Astrocyte (in vitro differentiated cells and primary cell): ENCODE measurements around the gene ARL17B. TPM values are rescaled to one million over a fixed set of nuclear protein-coding genes. Genes with fewer than 3 reads are reported as not detected.
"Not testable (repeated sequence)": the region's sequence is repeated elsewhere in the genome, so short reads cannot be mapped to it uniquely, and the experiment has no call there.

Experiments
- DNase-seq: peaks from one replicate; pipeline ENCODE4 v3.0.0-alpha.2; 2010; ENCODE audit warnings: low read depth
- FAIRE-seq: peaks from 2 replicates; lab custom pipeline; 2011; peaks lifted over from hg19 to GRCh38; lab: Jason Lieb, UNC
- H2AFZ ChIP-seq: 2 replicates; pipeline ENCODE4 v1.6.0; 2012; ENCODE audit warnings: low read depth, low read length, inconsistent platforms
- H3K27ac ChIP-seq: 2 replicates; pipeline ENCODE4 v1.5.1; 2011; ENCODE audit warnings: low read depth, low read length, inconsistent platforms
- H3K27me3 ChIP-seq: 2 replicates; pipeline ENCODE4 v1.6.0; 2011; ENCODE audit warnings: low read length, inconsistent platforms; ENCODE audit not compliant: insufficient read depth
- H3K36me3 ChIP-seq: 2 replicates; pipeline ENCODE4 v1.5.1; 2011; ENCODE audit warnings: low read length, inconsistent platforms; ENCODE audit not compliant: insufficient read depth
- H3K4me1 ChIP-seq: 2 replicates; pipeline ENCODE4 v1.5.1; 2011; ENCODE audit warnings: low read length, inconsistent platforms; ENCODE audit not compliant: insufficient read depth
- H3K4me2 ChIP-seq: 2 replicates; pipeline ENCODE4 v1.6.0; 2012; ENCODE audit warnings: low read length, inconsistent platforms
- H3K4me3 ChIP-seq: 2 replicates; pipeline ENCODE4 v1.5.1; 2011; ENCODE audit warnings: low read depth, mild to moderate bottlenecking, low read length, inconsistent platforms; ENCODE audit not compliant: insufficient read depth
- H3K79me2 ChIP-seq: 2 replicates; pipeline ENCODE4 v1.6.0; 2012; ENCODE audit warnings: mild to moderate bottlenecking, low read length, inconsistent platforms; ENCODE audit not compliant: insufficient read depth
- H3K9ac ChIP-seq: 2 replicates; pipeline ENCODE4 v1.6.0; 2012; ENCODE audit warnings: mild to moderate bottlenecking, low read length, inconsistent platforms
- H3K9me3 ChIP-seq: 2 replicates; pipeline ENCODE4 v1.5.1; 2012; ENCODE audit warnings: low read depth, mild to moderate bottlenecking, low read length, inconsistent platforms; ENCODE audit not compliant: insufficient read depth
- H4K20me1 ChIP-seq: 2 replicates; pipeline ENCODE4 v1.6.0; 2012; ENCODE audit warnings: low read length, inconsistent platforms; ENCODE audit not compliant: insufficient read depth
- H3K27ac Mint-ChIP-seq: one replicate; pipeline ENCODE4 v1.8.0; 2021; ENCODE audit warnings: mild to moderate bottlenecking, mixed read lengths; ENCODE audit not compliant: unreplicated experiment
- H3K27me3 Mint-ChIP-seq: one replicate; pipeline ENCODE4 v1.8.0; 2021; ENCODE audit warnings: low read depth, mixed read lengths; ENCODE audit not compliant: unreplicated experiment
- H3K36me3 Mint-ChIP-seq: one replicate; pipeline ENCODE4 v1.8.0; 2021; ENCODE audit warnings: low read depth, mixed read lengths; ENCODE audit not compliant: unreplicated experiment
- H3K4me1 Mint-ChIP-seq: one replicate; pipeline ENCODE4 v1.8.0; 2021; ENCODE audit warnings: low read depth, mixed read lengths; ENCODE audit not compliant: unreplicated experiment
- H3K4me3 Mint-ChIP-seq: one replicate; pipeline ENCODE4 v1.8.0; 2021; ENCODE audit warnings: mild to moderate bottlenecking, moderate library complexity, mixed read lengths; ENCODE audit not compliant: unreplicated experiment
- H3K9me3 Mint-ChIP-seq: one replicate; pipeline ENCODE4 v1.8.0; 2021; ENCODE audit warnings: mild to moderate bottlenecking, mixed read lengths; ENCODE audit not compliant: unreplicated experiment
- total RNA-seq: library from RNA; stranded (reverse); gene quantifications from 2 replicates; pipeline ENCODE4 v1.2.1, GENCODE V29; 2021
- TF ChIP-seq, protein P1 (sequence below): IDR thresholded peaks from 2 replicates; pipeline ENCODE4 v1.5.1; 2011; ENCODE audit warnings: low read depth, mild to moderate bottlenecking, inconsistent platforms, low read length, moderate library complexity; ENCODE audit not compliant: insufficient read depth

Gene ARL17B
- total RNA-seq, 1 donor from 2014 or later: 12.2 TPM

DNA sequence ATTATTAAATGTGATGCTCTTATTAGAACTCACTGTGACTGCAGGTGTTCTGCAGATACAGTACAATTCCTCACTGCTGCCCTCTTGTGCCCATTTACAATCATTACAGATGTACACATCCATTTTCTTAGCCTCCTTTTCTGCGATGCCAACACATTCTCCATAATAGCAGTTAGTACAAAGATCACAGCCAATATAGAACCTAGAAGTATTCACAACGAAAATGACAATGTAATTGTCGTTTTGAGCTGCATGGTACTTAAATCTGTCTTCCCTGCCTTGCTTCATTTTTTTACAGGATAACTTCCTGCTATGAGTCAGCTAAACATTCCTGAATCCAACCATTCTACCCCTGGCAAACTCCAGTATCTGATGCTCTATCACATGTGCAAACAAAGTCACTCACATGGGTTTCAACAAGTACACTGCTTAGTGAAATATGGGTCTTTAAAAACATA, 74.8 kb downstream of the ARL17B start:
- not testable (repeated sequence) for H3K27me3 ChIP-seq, H3K9ac ChIP-seq, H3K4me1 ChIP-seq, H2AFZ ChIP-seq, H3K27ac ChIP-seq, H3K9me3 ChIP-seq, H4K20me1 ChIP-seq, H3K27me3 Mint-ChIP-seq, H3K4me3 ChIP-seq, H3K79me2 ChIP-seq, H3K9me3 Mint-ChIP-seq, H3K36me3 ChIP-seq, H3K36me3 Mint-ChIP-seq
- FAIRE-seq (peak; percentile 34), DNase-seq (peak; percentile 63)
- H3K4me3 Mint-ChIP-seq: peak overlapping the region; percentile 0
- peak overlapping the region; percentile 8 for H3K27ac Mint-ChIP-seq
- peaks cover 24% of the 10 kb centered on the region for H3K4me1 Mint-ChIP-seq
- H3K4me2 ChIP-seq: peak overlapping the region; percentile 63
- TF ChIP-seq, protein P1, sequence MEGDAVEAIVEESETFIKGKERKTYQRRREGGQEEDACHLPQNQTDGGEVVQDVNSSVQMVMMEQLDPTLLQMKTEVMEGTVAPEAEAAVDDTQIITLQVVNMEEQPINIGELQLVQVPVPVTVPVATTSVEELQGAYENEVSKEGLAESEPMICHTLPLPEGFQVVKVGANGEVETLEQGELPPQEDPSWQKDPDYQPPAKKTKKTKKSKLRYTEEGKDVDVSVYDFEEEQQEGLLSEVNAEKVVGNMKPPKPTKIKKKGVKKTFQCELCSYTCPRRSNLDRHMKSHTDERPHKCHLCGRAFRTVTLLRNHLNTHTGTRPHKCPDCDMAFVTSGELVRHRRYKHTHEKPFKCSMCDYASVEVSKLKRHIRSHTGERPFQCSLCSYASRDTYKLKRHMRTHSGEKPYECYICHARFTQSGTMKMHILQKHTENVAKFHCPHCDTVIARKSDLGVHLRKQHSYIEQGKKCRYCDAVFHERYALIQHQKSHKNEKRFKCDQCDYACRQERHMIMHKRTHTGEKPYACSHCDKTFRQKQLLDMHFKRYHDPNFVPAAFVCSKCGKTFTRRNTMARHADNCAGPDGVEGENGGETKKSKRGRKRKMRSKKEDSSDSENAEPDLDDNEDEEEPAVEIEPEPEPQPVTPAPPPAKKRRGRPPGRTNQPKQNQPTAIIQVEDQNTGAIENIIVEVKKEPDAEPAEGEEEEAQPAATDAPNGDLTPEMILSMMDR: peak; percentile 66

DNA sequence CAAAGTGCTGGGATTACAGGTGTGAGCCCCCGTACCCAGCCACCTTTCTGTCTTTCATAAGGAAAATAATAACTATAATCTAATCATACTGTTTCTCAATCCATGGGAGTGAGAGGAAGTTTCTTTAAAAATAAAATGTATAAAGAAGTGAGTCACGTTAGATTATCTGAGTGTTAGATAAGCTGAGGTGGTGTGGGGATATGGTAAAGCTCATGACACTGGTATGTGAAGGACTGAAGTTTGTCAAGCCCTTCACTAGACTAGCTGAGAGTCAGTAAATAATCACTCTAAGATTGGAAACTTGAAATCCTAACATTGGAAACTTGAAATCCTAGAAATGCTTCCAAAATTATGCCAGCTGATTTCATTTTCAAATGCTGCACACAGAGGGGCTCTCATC, 76.1 kb downstream of the ARL17B start:
- H3K27me3 Mint-ChIP-seq, H3K27ac ChIP-seq, H3K36me3 Mint-ChIP-seq, H4K20me1 ChIP-seq, H3K36me3 ChIP-seq, H3K4me1 ChIP-seq, H2AFZ ChIP-seq, H3K4me2 ChIP-seq, H3K9me3 Mint-ChIP-seq, H3K9me3 ChIP-seq, H3K27ac Mint-ChIP-seq, H3K4me3 ChIP-seq, FAIRE-seq, H3K4me3 Mint-ChIP-seq, H3K27me3 ChIP-seq, H3K9ac ChIP-seq, H3K79me2 ChIP-seq: not testable (repeated sequence)
- peaks cover 19% of the 10 kb centered on the region for H3K4me1 Mint-ChIP-seq
- peak; percentile 39 for DNase-seq

DNA sequence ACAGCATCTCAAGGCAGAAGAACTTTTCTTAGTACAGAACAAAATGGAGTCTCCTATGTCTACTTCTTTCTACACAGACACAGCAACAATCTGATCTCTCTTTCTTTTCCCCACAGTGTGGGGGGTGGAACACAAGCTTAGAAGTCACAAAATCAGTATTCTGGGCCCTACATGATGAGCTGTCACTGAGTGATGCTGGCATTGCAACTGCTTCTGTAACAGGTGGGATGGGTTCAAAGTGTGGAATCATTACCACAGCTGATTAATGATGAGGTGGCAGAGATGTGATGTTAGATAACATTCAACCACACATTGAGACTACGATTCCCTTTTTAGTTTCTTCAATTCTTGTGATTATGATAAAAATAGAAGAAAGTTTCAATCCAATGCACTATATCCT, 77.1 kb downstream of the ARL17B start:
- not testable (repeated sequence) for H3K36me3 Mint-ChIP-seq, H3K27me3 ChIP-seq, H3K4me3 ChIP-seq, H2AFZ ChIP-seq, H3K4me2 ChIP-seq, H3K9me3 ChIP-seq, H4K20me1 ChIP-seq, H3K79me2 ChIP-seq, H3K27ac ChIP-seq, H3K9me3 Mint-ChIP-seq, H3K4me3 Mint-ChIP-seq, H3K4me1 ChIP-seq, H3K36me3 ChIP-seq, H3K9ac ChIP-seq, H3K27me3 Mint-ChIP-seq
- Mint-ChIP-seq H3K27ac (peak overlapping the region; percentile 23), H3K4me1 (peaks cover 24% of the 10 kb centered on the region)
- peak; percentile 21 for DNase-seq
- FAIRE-seq: peak; percentile 90

DNA sequence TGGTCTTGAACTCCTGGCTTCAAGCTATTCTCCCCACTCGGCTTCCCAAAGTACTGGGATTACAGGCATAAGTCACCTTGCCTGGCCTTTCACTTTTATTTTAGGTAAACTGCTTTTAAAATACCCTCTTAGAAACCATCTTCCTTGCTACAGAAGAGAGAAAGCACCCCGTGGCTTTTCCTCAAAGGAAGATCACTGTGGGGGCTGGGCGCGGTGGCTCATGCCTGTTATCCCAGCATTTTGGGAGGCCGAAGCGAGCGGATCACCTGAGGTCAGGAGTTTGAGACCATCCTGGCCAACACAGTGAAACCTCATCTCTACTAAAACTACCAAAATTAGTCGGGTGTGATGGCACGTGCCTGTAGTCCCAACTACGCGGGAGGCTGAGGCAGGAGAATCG, 78.9 kb downstream of the ARL17B start:
- H3K9me3 Mint-ChIP-seq, H3K9ac ChIP-seq, H3K36me3 ChIP-seq, H3K4me3 ChIP-seq, H2AFZ ChIP-seq, H4K20me1 ChIP-seq, H3K9me3 ChIP-seq, H3K4me2 ChIP-seq, H3K27me3 Mint-ChIP-seq, DNase-seq, H3K4me1 ChIP-seq, H3K36me3 Mint-ChIP-seq, H3K27me3 ChIP-seq, H3K79me2 ChIP-seq, H3K4me3 Mint-ChIP-seq, FAIRE-seq, H3K27ac Mint-ChIP-seq, H3K27ac ChIP-seq: not testable (repeated sequence)
- peaks cover 27% of the 10 kb centered on the region for H3K4me1 Mint-ChIP-seq

DNA sequence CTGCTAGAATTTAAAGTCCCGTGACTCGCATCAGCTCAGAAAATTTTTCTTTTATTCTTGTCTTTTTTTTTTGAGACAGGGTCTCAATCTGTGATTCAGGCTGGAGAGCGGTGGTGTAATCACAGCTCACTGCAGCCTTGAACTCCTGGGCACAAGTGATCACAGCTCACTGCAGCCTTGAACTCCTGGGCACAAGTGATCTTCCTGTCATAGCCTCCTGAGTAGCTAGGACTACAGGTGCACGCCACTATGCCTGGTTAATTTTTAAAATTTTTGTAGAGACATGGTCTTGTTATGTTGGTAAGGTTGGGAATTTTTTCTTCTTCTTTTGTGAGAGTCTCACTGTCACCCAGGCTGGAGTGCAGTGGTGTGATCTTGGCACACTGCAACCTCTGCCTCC, 80.2 kb downstream of the ARL17B start:
- H3K79me2 ChIP-seq, H3K4me3 Mint-ChIP-seq, H3K36me3 Mint-ChIP-seq, H3K9me3 Mint-ChIP-seq, H2AFZ ChIP-seq, H3K4me3 ChIP-seq, H3K27ac Mint-ChIP-seq, H3K9ac ChIP-seq, H3K36me3 ChIP-seq, FAIRE-seq, H3K4me2 ChIP-seq, H4K20me1 ChIP-seq, H3K4me1 ChIP-seq, DNase-seq, H3K27me3 ChIP-seq, H3K27me3 Mint-ChIP-seq, H3K27ac ChIP-seq, H3K9me3 ChIP-seq: not testable (repeated sequence)
- H3K4me1 Mint-ChIP-seq: peaks cover 20% of the 10 kb centered on the region
